Neural cell (in vitro differentiated cells): ENCODE data around the gene NFASC.

ENCODE experiments used
- RAD21 ChIP-seq: fragments of 450-650 bp; conservative IDR thresholded peaks from 2 replicates; pipeline ENCODE4 v1.6.1; 2014; ENCODE audit warnings: antibody characterized with exemption, mild to moderate bottlenecking, moderate library complexity
- TF ChIP-seq, protein P1 (sequence below): fragments of 450-650 bp; IDR thresholded peaks from 2 replicates; pipeline ENCODE4 v1.5.1; 2014; ENCODE audit warnings: antibody characterized with exemption, mild to moderate bottlenecking, moderate library complexity; ENCODE audit not compliant: poor library complexity, severe bottlenecking

DNA sequence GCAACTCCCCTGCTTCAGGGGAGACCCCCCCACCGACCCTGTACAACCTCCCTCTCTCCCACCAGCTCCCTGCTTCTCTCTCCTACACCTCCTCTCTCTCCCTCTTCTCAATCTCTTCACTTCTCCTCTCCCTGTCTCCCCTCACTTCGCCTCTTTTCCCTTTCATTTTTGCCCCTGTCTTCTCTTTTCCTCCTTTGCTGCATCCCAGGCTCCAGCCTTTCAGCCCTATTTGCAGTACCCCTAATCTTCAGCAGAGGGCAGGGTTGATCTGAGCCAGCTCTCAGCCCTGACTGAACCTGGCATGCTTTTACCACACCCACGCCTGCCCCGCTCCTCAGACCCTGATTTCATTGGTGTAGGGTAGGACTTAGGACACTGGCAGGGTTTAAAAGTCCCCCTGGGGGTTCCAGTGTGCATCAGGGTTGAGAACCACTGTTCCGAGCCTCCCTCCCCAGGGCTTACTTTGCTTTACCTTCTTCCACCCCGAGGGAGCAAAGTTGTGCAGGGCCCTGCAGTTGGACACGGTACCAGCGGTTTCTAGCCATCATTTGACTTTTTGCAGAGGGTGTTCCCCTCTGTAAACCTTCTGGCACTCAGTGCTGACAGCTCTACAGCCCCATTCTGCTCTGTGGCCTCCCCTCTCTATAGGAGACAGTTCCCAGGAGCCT lies 105.0 kb downstream of the NFASC start:
- TF ChIP-seq, protein P1, sequence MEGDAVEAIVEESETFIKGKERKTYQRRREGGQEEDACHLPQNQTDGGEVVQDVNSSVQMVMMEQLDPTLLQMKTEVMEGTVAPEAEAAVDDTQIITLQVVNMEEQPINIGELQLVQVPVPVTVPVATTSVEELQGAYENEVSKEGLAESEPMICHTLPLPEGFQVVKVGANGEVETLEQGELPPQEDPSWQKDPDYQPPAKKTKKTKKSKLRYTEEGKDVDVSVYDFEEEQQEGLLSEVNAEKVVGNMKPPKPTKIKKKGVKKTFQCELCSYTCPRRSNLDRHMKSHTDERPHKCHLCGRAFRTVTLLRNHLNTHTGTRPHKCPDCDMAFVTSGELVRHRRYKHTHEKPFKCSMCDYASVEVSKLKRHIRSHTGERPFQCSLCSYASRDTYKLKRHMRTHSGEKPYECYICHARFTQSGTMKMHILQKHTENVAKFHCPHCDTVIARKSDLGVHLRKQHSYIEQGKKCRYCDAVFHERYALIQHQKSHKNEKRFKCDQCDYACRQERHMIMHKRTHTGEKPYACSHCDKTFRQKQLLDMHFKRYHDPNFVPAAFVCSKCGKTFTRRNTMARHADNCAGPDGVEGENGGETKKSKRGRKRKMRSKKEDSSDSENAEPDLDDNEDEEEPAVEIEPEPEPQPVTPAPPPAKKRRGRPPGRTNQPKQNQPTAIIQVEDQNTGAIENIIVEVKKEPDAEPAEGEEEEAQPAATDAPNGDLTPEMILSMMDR = peak; percentile 86
- peak; percentile 82 for TF ChIP-seq RAD21
